Astrocyte of the spinal cord (primary cell): ENCODE data around the gene UGT2B17.
A peak's percentile ranks its signal among the peaks of the same experiment; 100 is the strongest.

Experiments used
- DNase-seq: peaks from one replicate; pipeline ENCODE4 v3.0.0; 2011; ENCODE audit warnings: low read depth, low spot score
- H3K4me3 ChIP-seq: 2 replicates; pipeline ENCODE4 v1.5.1; 2011; ENCODE audit warnings: low read depth, mild to moderate bottlenecking, low read length, moderate library complexity
- CTCF ChIP-seq: IDR thresholded peaks from 2 replicates; pipeline ENCODE4 v1.5.1; 2012; ENCODE audit warnings: low read depth, mild to moderate bottlenecking, low read length, inconsistent platforms
- in situ Hi-C: cut with HindIII; loops from 2 replicates; pipeline ENCODE4 v1.10.0; 2017; ENCODE audit warnings: low sequenced_read_pairs

Gene UGT2B17

GRCh38 chr4:68494688-68495087 is 81.4 kb downstream of the UGT2B17 start:
- in situ Hi-C loops: no loop called here
- DNase-seq: no peak
- no peak for TF ChIP-seq CTCF
- H3K4me3 ChIP-seq: no peak overlapping the region

- no peak overlapping the region for H3K4me3 ChIP-seq
- TF ChIP-seq CTCF: no peak
- peak; percentile 9 for DNase-seq
- in situ Hi-C loops: no loop called here
Observed at GRCh38 chr4:68490826-68491457, 85.2 kb downstream of the UGT2B17 start.

- TF ChIP-seq CTCF: no peak
- in situ Hi-C loops: no loop called here
- no peak for DNase-seq
- H3K4me3 ChIP-seq: no peak overlapping the region
Observed at GRCh38 chr4:68489338-68489737, 86.8 kb downstream of the UGT2B17 start.
